ENCODE measurements around the gene ITGB3BP.
"Not testable (repeated sequence)": the region's sequence is repeated elsewhere in the genome, so short reads cannot be mapped to it uniquely, and the experiment has no call there.

ITGB3BP gene, protein sequence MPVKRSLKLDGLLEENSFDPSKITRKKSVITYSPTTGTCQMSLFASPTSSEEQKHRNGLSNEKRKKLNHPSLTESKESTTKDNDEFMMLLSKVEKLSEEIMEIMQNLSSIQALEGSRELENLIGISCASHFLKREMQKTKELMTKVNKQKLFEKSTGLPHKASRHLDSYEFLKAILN

DNA sequence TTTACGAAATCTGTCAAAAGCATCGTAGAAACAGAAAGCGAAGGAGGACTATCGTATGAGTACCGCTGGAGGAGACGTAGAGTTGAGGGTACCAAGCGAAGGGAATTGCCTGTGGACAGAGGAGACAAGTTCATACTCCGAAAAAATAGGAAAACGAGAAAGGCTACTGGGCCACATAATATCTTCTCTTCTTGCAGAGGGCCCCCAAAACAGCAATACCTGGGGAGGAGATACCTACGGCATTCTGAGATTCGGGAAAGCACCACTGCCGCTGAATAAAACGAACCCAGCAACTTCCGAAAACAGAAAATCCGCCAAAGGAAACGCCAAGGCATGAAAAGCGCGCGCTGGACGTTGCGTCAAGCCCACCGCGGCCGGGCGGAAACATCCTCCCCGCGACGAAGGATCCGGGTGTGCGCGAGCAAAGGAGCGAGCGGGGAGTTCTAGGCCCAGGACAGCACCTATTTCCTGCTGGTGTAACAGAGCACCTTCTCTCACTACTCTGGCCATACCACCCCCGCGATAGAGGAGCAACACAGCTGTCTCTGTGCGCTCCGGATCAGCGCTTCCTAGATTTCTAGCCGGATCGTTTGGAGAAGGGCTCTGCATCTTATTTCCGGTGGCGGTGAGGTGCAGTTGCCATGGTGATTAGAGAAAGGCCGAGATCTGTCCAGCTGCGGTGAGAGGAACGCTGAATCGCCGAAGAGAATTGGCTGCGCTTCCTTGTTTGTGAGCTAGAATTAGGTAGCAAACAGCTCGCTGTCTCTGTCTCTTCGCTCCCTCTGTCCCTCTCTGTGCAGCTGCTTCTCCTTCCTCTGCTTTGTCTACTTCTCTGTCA, at the start of gene ITGB3BP, which contains the start of gene EFCAB7:
Gene ITGB3BP (minus strand): TSS at position 335 of the 838 bp plus-strand sequence. CDS start 92 bp downstream, at position 243.
Gene EFCAB7 (plus strand): TSS at position 635 of the 838 bp plus-strand sequence. CDS start 2,048 bp downstream, outside the sequence.
- peak; percentile 78 for DNase-seq

DNA sequence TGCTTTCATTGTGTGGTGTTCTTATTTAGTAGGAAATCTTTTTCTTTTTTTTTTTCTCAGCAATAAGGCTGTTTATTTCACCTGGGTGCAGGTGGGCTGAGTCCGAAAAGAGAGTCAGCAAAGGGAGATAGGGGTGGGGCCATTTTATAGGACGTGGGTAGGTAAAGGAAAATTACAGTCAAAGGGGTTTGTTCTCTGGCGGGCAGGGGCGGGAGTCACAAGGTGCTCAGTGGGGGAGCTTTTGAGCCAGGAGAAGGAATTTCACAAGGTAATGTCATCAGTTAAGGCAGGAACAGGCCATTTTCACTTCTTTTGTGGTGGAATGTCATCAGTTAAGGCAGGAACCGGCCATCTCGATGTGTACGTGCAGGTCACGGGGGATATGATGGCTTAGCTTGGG, 49.7 kb upstream of the ITGB3BP start:
- not testable (repeated sequence) for DNase-seq

DNA sequence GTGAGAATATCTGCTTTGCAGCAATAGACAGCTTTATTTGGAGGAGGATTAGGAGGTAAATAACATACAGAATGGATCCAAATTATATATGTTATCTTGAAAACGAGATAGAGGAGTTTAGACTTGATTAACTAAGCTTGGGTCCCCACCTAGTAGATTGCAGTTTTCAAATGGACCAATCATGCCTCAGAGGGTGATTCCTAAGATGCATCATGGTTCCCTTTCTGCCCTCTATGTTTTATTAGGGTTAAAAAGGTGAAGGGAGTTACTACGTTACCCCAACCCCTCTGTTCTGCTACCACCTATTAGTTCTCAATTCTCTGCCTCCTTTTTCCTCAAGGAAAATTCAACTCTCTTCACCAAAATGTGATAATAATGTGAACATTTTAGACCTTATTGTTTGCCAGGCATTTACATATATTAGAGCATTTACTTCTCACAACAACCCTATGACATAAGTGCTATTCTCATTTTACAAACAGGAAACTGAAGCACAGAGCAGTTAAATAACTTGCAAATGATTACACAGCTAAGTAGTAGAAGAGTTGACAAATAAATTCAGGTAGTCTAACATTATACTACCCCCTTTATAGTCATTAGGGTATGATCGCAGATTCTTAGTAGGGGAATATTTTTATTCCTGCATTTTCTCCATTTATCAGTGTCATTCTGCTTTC, 46.8 kb upstream of the ITGB3BP start:
- DNase-seq: no peak

DNA sequence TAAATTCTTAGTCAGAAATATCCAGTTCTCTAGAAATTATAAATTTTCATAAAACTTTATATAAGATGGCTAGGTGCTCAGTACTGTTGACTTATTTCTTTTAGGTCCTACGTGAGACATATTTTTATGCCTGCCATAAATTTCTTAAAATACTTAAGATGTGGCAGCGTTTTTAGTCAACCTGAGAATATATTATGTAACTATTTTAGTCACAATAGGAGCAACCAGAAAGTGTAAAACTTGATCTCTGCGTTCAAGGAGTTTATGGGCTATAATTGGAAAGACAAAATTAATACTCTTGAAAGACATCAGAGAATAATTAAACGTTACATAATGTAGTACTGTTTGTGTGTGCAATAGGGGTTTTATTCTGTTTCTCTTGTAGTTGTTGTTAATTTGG, 46.0 kb upstream of the ITGB3BP start:
- no peak for DNase-seq

DNA sequence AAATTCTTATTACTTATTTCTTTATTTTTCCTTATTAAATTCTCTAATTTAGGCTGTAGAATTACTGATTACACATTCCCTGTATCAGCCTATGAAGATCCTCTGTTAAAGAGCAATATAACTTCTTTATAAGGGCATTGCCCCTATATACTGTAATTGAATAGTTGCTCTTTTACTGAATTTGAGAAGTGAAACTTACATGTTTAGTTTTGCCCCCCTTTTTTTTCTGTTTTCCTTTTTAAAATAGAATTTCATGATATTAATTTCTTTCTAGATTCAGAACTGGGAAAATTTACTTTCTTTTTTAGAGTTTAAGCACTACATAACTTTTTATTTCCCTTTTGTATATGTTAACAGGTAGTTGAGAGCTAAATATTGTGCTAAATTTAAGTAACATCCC, 40.7 kb upstream of the ITGB3BP start:
- DNase-seq: no peak

DNA sequence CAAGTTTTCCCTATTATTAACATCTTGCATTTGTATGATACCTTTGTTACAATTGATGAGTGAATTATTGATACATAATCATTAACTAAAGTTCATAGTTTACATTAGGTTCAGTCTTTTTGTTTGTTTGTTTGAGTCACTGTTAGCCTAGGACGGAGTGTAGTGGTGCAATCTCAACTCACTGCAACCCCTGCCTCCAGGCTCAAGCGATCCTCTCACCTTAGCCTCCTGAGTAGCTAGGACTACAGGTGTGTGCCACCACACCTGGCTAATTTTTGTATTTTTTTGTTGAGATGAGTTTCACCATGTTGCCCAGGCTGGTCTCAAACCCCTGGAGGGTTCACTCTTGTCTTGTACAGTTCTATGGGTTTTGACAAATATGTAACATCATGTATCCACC, 36.3 kb upstream of the ITGB3BP start:
- DNase-seq: no peak

DNA sequence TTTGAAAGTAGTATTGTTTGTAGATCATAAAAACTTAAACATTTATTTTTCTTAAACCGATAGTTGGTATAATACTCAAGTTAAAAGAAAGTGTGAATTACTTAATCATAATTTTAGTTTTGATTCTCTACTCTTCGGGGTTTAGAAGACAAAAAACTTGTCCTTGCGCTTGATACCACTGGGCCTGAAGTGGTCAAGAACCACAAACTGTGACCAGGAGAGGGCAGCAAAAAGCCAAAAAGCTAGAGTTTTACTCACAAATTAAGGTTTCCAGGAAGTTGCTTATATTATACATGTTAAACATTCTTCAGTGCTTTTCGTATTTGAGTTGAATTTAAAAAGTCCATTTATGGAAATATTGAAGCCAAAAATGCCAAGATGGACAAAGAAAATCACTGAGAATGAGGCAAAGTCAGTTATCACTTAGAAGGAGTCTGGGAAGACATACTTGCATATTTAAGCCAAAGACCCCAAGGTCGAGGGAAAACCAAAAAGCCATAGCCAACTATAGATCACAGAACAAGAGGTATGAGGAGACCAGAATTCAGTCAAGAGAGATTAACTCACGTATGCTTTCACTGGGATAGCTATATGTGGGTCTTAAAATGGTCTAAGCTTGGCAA, 34.5 kb upstream of the ITGB3BP start:
- DNase-seq: no peak

DNA sequence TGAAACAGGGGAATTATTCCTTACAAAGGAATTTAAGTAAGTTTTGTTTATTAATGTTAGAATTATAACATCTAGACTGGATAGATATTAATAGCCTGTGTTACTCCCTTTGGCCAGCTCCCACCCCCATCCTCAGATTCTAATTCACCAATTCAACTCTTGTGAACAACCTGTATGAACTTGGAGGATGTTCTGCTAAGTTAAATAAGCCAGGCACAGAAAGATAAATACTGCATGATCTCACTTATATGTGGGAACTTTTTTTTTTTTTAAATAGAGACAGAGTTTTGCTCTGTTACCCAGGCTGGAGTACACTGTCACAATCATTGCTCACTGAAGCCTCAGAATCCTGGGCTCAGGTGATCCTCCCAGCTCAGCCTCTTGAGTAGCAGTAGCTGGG, 32.5 kb upstream of the ITGB3BP start:
- no peak for DNase-seq

DNA sequence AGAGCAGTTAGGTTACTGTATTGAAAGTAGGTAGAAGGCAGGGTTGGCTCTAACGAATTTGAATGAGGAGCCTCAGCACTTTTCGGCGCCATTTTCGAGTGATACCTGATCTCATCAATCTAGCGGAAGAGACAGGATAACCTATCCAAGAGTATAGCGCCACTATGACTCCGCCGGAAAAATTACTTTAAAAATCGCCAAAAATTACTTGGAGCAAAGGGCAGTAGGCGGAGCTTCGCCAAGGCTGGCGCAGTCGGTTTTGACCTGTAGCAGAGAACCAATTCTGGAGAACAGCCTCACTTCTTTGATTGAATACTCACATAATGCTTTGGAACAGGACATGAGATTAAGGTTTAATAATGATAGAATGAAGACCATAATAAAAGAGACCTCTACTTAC, 25.9 kb upstream of the ITGB3BP start:
- DNase-seq: no peak

DNA sequence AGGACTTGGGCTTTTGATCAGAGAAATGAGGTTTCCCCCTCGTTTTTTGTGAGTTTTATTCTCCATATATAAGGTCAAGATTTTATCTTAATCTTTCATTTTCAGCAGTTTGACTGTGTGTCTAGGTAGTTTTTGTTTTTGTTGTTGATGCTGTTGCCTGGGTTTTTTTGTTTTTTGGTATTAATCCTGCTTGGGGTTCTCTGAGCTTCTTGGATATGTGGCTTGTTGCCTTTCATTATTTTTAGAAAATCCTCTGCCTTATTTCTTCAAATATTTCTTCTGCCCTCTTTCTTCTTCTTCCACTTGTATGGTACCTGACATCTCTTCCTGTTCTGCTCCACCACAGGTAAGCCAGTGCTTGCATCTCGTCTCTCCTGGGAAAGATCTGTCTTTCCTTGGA, 25.3 kb upstream of the ITGB3BP start:
- no peak for DNase-seq

DNA sequence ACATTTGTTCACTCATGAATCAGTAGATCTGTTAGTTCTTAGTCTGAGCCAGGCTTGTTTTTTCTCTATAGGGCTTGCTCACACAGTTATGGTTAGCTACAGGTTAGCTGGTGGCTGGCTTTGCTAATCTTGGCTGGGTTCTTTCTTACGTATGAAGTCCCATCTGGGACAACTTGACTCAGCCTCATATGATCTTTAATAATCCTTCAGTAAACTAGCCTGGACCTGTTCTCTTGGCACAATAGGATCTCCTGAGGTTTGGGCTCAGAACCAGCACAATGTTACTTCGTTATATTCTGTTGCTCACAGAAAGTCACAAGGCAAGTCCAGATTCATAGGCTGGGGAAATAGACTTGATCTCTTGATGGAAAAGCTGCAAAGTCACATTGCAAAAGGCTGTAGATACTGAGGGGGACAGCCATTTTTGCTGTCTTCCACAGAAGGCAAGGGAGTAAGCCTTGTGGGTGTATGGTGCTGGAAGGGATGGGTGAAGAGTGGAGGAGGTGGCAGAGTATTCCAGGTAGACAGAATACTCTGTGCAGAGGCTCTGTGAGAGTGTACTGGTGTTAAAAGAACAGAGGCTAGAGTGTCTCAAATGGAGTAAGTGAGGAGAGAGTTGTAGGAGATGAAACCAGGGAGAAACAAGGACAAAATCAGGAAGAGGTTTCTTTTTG, 24.7 kb upstream of the ITGB3BP start:
- no peak for DNase-seq

DNA sequence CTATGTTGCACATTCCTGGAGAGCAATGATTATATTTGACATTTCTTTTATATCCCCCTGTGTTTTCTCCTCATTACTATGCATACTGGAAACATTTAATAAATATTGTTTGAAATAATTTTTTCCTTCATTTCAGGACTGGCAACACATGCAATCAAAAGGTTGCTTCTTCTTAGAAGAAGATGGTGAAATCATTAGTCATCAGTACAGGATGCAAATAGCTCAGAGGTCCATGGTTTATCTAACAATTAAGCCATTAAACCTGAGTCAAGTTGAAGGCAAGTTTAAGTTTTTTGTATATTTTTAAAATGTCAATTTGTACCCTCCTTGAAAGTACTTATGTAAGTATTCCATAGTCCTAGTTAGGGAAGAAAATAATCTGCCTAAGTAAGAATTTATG, 22.8 kb upstream of the ITGB3BP start:
- DNase-seq: no peak

DNA sequence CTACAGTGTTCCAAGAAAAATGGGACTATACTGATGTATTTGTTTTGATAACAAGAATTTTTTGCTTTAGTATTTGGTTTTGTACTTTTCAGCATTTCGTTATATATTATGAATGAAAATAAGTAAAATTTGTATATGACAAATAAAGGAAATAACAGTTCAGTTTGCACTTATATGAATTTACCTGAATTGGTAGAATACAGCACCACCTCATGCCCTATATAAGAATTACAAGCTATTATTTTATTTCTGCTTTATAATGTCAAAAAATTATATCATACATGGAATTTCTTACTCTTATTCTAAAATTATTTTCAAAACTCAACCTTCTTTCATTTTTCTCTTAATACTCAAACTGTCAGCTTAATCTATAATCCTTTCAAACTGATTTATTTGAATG, 14.9 kb upstream of the ITGB3BP start:
- DNase-seq: no peak

DNA sequence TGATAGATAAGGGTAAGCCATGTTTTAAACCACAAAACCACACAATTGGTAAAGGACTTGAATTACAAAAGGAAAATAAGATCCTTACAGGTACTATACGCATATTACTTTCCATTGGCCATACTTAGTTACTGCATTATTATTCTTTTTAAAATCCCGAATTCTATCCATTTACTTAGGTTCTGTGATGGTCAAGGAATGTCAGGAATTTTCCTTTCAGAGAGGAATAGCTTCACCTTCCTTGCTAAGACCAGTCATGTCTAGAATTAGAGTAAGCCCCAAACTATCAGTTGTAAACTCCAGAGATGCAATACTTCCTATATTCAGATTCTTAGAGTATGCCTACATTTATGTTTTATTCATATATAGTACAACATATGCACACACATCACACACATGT, 14.0 kb upstream of the ITGB3BP start:
- DNase-seq: no peak

DNA sequence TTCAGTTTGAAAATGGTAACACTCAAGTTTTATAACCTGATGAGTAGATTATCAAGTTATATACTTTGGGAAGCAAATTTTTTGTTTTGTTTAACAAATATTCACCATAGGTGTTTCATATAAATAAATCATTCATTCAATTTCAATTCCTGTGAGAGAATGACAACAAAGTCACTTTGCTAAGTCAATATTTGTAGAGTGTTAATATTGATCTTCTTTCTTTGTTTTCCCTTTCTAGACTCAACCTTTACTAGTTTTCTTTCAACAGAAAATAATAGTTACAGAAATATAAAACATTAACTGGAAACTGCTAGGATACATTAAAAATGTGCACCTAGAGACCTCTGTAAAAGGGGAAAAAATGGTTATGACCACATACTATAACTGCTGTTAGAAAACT, 11.4 kb upstream of the ITGB3BP start:
- no peak for DNase-seq

DNA sequence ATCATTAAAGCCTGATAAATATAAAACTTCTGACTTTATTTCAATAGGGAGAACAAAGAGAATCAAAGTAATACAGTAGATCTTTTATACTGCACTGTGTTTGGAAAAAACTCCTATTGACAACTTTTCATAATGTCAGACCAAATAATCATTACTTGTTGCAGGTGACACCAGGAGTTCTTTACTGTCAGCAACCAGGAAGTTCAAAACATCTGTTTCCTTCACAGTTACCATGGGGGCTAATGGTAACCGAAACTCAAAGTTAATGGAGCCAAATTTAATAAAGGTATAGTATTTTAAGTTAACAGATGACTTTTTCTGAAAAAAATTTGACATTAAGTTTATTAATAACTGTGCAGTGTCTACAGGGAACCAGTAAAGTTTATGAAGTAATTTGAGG, 10.9 kb upstream of the ITGB3BP start:
- DNase-seq: no peak

DNA sequence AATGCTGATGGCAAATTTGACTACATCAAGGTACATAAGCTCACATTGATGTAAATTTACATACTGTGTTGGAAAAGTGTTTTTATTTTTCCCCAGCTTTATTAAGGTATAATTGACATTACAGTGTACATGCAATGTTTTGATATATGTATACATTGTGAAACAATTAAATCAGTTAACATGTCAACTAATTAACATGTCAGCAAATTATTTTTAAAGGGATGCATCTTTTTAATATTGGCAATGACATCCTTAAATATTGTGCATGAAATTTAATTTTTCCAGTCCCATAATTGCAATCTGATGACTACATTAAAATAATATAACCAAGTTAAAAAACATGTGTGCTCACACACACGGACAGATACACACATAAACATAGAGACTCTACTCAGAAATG, 9.7 kb upstream of the ITGB3BP start:
- DNase-seq: no peak

DNA sequence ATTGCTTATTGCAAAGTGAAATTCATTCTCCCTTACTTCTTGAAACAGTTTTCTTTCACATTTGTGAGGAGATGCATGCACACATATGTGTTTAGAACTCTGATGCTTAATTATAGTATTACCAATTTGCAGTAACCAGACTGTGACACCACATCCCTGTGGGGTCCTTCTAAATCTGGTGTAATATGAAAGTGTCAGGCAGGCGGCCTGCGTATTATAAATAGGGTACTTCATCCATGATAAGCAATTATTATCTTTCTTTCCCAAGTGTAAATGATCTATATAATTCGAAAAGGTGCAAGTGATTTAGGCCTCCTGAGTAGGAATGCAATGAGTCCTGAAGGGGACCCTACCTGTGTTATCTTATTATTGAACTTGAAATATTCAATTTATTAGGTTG, 1.2 kb upstream of the ITGB3BP start:
- DNase-seq: no peak

DNA sequence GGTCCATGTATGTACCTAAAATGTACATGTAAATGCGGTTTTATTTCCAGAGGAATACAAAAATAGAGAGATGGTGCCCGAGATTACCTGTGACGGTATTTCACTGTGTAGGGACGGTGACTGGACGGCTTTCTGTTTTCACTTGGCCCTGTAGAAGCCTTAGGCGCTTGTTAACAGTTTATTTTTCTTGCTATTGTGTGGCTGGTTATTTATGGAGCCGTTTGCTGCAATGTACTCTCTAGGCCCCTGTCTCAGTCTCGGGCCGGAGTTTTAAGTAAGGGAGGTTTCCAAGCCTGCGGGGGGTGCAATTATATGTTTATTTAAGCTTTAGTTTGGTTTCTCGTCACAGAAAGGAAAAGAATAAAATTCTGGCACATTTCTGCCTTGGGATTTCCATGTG, 713 bp upstream of the ITGB3BP start:
- DNase-seq: no peak

DNA sequence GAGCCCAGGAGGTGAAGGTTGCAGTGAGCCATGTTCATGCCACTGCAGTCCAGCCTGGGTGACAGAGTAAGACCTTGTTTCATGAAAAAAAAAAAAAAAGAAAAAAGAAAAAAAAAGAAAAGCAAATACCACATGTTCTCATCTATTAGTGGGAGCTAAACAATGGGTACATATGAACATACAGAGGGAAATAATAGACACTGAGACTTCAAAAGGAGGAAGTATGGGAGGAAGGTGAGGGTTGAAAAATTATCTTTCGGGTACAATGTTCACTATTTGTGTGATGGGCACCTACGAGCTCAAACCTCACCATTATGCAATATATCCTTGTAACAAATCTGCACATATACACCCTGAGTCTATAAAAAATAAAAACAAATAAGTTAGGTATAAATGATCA, 6.4 kb downstream of the ITGB3BP start:
- DNase-seq: no peak

DNA sequence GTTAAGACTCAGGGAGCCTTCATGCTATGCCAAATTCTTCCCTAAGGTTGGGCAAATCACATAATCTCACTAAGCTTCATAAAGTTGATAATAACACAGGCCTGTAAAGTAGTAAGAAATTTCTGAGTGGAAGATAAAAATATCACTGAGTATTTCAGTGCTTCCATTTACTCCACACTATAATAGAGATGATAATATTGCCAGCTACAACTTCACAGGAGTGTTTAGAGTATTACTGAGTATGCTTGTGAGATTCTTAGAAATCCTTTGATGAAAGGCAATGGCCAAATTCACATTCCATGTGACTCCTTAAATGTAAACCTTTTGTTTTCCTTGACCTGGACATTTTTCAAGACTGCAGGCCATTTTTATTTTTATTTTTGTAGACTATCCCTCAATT, 10.4 kb downstream of the ITGB3BP start:
- no peak for DNase-seq

DNA sequence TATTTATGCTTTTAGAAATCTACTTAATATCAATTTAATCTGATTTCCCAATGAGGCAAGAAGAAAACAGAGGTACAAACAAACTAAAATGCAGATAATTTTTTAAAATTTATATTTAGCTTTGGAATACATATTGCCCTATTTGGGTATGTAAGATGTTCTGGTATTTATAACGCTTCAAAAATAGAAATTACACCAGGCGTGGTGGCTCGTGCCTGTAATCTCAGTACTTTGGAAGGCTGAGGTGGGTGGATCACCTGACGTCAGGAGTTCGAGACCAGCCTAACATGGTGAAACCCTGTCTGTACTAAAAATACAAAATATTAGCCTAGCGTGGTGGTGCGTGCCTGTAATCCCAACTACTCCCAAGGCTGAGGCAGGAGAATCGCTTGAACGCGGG, 13.3 kb downstream of the ITGB3BP start:
- no peak for DNase-seq

DNA sequence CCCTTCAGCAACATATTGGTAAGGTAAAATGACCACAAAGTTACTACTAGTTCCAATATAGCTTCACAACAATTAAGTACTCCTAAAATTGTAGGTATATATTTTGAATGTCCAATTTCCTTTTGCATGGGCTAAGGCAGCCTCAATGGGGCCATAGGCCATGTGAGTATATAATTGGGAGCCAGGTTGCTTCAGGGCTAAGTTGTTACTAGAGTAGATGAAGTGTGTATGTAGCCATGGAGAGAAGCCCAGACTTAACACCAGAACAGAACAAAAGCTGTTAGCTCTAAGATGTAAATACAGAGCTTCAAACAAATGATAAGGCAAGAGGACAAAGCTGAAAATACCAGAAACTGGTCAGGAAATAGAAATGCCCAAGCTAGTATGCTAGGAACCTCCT, 16.2 kb downstream of the ITGB3BP start:
- no peak for DNase-seq

All from activated CD4-positive, CD25-positive, alpha-beta regulatory T cell treated with anti-CD3 and anti-CD28 coated beads, Interleukin-2, amount 50 U/mL, for 72 hours (primary cell).